ENCODE results near the gene CERKL.

Gene CERKL

GRCh38 chr2:181515719-181516118 lies 141.2 kb downstream of the CERKL start:
- no peak for DNase-seq (ENCODE audit: low read depth)

GRCh38 chr2:181500201-181500600 lies 156.7 kb downstream of the CERKL start:
- DNase-seq (ENCODE audit: low read depth) = no peak

- no peak for DNase-seq (ENCODE audit: low read depth)
These were observed 157.7 kb downstream of the CERKL start for GRCh38 chr2:181499231-181499630.
